Putamen (tissue), 1 donor: ENCODE data around the gene ALDH16A1.
A peak's percentile ranks its signal among the peaks of the same experiment; 100 is the strongest.
"Not testable (repeated sequence)": the region's sequence is repeated elsewhere in the genome, so short reads cannot be mapped to it uniquely, and the experiment has no call there.

Experiments
- DNase-seq: peaks from one replicate; pipeline ENCODE4 v3.0.0-alpha.2; 2016; ENCODE audit warnings: low spot score

The ALDH16A1 gene

DNA sequence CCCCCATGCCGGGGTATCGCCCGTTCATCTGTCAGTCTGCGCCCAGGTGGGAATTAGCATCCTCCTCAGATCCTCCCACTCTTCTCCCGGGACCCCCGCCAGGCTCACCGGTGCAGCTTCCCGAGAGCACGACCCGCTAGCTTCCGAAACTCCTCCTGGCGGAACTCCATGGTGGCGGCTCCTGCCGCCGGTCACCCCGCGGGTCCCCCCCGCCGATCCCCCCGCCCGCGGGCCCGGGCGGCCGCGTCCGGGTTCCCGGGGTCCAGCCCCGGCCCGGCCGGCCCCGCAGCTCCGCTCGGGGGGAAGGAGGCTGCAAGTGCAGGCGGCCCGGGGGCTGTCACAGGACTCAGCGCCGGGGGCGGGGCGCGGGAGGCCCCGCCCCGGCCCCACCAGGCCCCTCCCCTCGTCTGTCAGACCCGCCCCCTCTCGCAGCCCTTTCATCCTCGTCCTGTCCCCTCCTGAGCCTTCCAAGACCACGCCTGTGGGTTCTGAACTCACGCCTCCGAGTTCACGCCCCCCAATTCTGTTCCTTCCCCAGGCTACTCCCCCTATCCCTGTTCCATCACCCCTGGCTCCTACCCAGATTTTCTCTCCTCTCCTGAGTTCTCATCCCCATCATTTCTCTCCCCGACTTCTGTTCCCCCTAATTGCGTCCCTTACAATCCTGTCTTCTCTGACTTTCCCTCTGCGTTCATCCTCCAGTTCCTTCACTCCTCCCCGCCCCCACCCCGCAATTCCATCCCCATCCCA is 11.6 kb upstream of the ALDH16A1 start, which contains the start of gene SLC17A7:
Gene SLC17A7 (minus strand): TSS at position 318 of the 750 bp plus-strand sequence. CDS start 148 bp downstream, at position 170.
- no peak for DNase-seq

DNA sequence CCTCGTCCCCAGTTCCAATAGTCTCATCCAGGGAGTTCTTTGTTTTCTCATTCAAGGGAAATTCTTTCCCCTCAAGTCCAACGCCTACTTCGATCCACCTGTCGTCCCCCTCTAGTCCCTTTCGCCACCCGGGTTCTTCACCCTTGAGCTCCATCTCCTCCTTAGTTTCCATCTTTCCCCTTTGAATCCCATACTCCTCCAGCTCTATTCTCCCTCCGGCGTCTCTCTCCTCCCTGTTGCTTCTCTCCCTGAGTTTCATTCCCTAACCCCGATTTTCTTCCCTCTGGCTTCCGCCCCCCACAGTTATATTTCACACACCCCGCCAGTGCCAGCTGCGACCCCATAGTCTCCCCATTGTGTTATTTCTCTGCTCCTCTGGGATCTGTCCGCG is 11.1 kb upstream of the ALDH16A1 start:
- DNase-seq = no peak

DNA sequence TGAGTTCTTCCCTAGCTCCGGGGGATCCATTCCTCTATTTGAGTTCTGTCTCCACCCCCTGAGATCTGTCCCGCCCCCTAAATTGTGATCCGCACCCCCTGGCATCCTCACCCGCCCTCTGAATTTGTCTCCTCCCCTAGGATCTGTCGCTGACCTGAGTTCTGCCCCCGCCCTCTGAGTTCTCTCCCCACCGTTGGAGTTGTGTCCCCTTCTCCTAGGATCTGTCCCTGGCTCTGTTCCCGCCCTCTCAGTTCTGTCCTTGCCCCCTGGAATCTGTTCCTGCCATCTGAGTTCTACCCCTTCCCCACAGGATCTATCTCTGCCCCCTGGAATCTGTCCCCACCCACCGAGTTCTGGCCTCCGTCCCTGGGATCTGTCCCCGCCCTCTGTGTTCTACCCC is 10.7 kb upstream of the ALDH16A1 start:
- DNase-seq = no peak

DNA sequence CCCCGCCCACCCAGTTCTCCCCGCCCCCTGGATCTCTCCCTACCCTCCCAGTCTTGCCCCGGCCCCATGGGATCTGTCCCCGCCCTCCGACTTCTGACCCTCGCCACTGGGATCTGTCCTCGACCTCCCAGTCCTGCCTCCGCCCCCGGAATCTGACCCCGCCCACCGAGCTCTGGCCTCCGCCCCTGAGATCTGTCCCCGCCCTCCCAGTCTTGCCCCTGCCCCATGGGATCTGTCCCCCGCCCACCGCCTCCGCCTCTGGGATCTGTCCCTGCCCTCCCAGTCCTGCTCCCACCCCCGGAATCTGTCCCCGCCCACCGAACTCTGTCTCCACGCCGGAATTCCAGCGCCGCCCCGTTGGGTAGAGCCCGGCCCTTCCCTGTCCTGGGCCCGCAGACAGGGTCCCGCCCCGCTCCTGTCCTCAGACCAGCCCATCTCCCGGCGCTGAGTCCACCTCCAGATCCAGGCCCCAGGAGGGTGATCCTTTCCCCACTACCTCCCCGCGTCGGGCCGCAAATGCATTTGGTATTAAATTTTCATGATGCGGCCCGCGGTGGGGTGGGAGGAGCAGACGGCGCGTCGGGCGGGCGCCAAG is 10.2 kb upstream of the ALDH16A1 start:
- no peak for DNase-seq

DNA sequence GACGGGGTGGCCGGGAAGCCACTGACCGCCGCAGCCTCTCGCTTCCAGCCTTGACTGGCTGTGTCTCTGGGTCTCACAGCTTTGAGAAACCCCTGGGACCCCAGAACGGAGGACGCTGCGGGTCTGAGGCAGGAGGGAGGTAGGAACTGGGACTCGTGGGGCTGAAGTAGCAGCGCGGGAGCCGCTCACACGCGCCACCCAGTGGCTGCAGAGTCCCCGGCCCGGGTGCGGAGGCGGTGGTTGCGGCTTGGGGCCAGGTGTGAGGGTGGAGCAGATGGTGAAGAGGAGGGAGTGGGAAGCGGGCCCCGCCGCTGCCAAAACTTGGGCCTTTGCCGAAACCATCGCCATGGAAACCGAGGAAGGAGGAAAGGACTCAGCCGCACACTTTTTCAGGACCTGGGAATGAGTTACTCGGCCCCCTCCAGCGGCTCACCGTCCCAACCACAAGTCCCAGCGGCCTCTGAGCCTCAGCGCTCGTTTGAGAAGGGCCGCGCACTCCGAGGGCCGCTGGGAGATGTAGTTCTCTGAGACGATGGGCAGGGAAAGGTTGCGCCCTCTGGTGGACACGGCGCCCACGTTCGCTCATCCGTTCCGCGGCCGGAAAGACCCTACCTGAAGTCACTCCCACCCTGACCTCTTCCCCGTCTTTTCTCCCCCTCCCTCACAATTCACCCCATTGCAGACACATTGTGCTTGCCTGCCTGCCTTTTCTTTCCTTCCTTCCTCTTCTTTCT is 9.5 kb upstream of the ALDH16A1 start:
- peak; percentile 93 for DNase-seq

DNA sequence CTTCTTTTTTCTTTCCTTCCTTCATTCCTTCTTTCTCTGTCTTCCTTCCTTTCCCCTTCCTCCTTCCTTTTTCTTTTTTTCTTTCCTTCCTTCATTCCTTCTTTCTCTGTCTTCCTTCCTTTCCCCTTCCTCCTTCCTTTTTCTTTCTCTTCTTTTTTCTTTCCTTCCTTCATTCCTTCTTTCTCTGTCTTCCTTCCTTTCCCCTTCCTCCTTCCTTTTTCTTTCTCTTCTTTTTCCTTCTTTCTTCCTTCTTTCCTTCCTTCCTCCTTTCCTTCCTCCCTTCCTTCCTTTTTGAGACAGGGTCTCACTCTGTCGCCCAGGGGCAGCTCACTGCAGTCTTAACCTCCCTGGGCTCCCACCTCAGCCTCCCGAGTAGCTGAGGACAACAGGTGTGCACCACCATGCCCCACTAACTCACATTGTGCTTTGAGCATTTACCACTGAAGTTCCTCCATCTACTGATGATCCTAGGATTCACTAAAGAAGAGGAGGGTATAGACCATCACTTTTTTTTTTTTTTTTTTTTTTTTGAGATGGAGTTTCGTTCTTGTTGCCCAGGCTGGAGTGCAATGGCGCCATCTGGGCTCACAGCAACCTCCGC is 8.8 kb upstream of the ALDH16A1 start:
- DNase-seq = not testable (repeated sequence)

DNA sequence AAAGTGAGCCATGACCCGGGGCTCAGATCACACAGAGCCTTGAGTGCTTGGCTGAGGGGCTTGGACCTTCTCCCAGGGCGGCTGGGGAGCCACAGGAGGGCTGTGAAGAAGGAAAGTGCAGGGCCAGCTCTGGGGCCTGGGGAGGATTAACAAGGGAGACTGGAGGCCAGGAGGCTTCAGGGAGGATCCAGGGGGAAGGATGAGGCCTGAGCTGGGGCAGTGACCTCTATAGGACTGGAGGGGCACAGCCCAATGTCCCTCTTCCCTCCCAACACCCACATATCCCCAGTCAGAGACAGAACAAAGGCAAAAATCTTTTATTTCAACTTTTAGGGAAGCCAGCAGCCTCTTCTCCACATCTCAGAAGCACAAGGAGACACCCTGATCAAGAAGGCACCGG is 7.0 kb upstream of the ALDH16A1 start:
- DNase-seq = no peak

DNA sequence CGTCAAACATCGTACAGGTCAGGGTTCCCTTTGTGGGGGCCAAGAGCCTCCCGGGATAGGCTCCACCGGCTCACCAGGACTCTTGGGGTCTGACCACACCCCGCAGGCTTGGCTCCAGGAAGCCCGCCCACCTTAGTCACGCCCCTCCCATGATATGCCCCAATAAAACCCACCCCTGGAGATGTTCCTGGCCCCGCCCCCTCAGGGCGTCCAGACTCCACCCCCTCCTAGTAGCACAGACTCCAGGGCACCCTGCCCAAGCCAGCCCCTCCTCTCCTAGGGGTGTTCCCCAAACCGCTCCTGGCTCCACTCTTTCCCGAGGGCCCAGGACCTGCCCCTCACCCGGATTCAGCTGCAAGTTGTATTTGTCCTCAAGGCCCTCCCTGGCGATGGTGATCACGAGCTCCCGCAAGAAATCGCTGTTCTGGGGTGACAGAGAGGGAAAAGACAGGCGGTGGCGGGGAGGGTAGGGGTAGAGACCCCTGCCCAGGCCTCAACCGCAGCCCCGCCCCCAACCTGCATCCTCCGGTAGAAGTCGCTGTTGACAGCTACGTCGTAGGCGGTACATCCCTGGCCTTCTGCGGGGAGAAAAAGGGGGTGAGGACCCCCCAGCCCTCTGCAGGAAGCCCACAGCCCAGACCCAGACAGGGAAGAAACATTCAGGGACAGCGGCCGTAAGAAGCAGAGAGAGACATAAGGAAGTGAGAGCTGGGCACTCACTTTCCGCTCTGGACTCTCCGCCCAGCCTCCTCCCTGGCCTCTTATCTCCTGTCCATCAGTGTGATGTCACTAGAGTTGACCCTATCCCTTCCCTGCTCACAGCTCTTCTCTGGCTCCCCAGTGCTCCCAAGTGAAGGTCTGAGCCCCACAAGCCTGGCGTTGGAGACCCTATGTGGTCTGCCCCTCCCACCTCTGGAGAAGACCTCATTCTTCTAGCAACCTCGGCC is 5.3 kb upstream of the ALDH16A1 start:
- no peak for DNase-seq

DNA sequence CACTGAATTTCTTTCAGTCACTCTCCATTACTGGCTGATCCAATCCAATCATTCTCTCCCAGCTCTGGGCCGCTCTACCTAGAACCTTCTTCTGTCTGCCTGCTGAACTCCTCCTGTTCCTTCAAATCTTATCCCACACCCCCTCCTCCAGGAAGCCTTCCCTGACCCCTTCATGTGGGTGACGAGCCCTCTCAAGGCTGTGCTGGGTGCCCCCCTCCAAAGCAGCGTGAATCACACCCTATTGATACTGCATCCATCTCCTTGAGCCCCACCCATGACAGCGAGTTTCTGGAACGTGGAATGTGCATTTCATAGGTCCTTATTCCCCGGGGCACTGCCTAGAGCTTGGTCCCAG is 4.6 kb upstream of the ALDH16A1 start:
- DNase-seq = no peak

DNA sequence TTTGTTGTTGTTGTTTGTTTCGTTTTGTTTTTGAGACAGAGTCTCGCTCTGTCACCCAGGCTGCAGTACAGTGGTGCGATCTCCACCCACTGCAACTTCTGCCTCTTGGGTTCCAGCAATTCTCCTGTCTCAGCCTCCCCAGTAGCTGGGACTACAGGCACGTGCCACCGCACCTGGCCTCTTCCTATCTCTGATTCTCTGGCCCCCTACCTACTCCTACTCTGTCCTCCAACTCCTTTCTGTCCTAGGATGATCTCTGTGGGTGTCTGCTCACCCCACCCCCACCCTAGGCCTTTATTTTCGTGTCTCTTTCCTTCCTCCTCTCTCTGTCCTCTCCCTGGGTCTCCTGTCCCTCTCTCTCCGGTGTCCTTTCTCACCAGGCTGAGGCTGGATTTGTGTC is 2.6 kb upstream of the ALDH16A1 start:
- DNase-seq = no peak

DNA sequence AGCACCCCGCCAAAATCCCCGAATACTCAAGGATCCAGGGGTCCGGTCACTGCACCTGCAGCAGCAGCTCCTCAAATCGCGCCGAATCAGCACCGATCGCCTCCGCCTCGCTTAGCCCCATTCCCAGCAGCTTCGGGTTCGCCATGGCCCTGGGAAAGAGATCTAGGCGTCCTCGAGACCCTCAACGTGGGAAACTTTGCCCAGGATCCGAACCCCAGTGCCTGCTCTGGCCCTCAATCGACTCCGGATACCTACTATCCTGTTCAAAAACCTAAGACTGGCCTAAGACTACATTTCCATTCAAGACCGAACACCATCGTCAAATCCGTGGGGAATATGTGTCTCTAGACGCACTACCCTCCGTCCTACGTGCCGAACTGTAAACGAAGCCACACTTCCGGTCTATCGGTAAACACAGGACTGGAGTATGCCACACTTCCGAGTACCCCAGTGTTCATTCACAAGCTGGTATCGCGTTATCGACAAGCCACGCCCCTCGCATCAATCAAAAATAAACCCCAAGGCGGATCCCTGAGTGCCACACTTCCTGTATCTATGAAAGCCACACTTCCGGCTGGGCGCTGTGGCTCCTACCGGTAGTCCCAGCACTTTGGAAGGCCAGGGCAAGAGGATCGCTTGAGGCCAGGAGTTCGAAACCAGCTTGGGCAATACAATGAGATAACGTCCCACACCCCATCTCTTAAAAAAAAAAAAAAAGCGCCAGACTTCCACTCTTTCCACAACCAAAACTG is 1.4 kb upstream of the ALDH16A1 start, which contains the start of gene PIH1D1:
Gene PIH1D1 (minus strand): TSS at position 385 of the 752 bp plus-strand sequence. CDS start 240 bp downstream, at position 145.
- DNase-seq = peak; percentile 99

DNA sequence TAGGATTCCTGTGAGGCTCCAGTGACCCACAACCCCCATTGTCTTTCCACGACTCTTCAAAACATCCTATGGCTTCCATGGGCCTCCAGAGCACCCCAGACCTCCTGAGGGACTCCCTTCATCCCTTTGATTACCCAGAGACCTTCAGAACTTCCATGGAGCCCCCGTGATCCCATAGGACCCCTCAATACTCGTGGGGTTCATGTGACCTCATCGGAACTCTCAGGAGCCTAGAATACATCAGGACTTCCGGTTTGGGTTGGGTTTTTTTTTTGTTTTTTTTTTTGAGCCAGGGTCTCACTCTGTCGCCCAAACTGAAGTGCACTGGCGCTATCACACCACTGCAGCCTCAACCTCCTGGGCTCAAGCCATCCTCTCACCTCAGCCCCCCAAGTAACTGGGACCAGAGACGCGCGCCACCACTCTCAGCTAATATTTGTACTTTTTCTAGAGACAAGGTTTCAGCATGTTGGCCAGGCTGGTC is 774 bp downstream of the ALDH16A1 start:
- DNase-seq = no peak

DNA sequence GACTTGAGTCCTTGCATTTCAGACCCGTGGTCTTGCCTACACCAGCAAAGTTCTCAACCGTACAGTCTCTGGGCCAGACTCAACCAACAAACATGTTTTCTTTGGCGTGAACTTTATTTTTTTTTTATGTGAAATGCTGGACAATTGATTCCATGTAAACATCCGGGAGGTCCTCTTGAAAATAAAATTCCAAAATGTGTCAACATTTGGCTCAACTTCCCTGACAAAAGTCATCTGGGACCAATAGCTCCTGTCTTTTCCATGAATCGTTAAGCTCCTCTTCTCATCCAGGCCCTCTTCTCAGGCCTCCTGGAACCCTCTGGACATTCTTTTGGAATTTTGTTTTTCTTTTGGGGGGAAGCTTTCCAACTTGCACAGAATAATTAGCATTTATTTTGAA is 2.7 kb downstream of the ALDH16A1 start:
- DNase-seq = no peak

DNA sequence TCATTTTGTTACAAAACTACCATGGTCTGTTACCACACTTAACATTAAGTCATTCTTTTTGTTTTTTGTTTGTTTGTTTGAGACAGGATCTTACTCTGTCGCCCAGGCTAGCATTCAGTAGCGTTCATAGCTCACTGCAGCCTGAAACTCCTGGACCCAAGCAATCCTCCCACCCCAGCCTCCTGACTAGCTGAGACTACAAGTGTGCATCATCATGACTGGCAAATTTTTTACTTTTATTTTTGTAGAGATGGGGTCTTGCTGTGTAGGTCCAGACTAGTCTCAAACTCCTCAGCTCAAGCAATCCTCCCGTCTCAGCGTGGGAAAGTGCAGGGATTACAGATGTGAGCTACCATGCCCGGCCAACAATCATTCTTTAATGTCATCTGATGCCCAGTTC is 3.3 kb downstream of the ALDH16A1 start:
- no peak for DNase-seq

DNA sequence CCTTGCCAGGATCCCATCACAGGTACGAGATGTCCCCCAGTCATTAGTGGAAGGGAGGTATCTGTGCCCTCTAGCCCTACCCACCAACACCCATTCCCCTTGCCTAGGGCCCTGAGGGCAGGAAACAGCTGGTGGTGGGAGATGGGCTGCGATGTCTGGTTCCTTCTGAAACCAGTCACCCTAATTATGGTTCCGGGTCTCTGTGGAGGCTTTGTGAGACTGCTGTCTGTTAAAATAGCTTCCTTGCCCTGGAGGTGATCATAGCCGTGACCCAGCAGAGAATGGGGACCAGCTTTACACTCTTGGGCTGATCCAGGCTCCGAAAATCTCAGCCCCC is 5.5 kb downstream of the ALDH16A1 start:
- no peak for DNase-seq

DNA sequence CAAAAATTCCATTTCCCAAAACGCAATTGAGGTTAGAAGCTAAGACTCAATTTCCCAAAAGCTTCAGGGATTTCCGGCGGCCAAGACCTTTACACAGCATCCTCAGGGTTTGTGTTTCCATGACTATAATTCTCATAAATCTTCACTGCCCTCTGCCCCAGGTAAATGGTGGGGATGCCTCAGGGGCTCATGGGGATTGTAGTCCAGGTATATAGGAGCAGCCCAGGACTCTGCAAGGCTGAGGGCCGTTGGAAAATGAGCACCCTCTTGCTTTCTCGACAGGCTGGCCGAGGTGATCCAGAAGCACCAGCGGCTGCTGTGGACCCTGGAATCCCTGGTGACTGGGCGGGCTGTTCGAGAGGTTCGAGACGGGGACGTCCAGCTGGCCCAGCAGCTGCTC is 6.4 kb downstream of the ALDH16A1 start:
- DNase-seq = no peak

DNA sequence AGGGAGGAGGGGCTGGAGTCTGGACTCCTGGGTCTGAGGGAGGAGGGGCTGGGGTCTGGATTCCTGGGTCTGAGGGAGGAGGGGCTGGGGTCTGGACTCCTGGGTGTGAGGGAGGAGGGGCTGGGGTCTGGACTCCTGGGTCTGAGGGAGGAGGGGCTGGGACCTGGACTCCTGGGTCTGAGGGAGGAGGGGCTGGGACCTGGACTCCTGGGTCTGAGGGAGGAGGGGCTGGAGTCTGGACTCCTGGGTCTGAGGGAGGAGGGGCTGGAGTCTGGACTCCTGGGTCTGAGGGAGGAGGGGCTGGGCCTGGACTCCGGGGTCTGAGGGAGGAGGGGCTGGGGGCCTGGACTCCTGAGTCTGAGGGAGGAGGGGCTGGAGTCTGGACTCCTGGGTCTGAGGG is 8.1 kb downstream of the ALDH16A1 start:
- DNase-seq = not testable (repeated sequence)

DNA sequence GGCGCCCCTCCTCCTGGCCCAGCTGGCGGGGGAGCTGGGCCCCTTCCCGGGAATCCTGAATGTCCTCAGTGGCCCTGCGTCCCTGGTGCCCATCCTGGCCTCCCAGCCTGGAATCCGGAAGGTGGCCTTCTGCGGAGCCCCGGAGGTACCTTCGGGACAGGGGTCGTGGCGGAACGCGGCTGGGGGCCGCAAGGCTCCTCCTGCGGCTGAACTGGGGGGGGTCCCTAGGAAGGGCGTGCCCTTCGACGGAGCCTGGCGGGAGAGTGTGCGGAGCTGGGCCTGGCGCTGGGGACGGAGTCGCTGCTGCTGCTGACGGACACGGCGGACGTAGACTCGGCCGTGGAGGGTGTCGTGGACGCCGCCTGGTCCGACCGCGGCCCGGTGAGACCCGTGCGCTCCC is 8.6 kb downstream of the ALDH16A1 start:
- no peak for DNase-seq

DNA sequence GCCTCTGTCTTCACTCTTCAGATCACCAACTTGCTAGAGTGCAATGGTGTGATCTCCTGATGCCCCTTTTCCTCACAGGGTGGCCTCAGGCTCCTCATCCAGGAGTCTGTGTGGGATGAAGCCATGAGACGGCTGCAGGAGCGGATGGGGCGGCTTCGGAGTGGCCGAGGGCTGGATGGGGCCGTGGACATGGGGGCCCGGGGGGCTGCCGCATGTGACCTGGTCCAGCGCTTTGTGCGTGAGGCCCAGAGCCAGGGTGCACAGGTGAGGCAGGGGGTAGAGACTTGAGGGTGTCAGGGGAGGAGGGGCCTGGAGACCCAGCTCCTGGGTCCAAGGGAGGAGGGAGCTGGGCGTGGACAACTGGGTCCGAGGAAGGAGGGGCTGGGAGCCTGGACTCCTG is 9.5 kb downstream of the ALDH16A1 start:
- DNase-seq = no peak

DNA sequence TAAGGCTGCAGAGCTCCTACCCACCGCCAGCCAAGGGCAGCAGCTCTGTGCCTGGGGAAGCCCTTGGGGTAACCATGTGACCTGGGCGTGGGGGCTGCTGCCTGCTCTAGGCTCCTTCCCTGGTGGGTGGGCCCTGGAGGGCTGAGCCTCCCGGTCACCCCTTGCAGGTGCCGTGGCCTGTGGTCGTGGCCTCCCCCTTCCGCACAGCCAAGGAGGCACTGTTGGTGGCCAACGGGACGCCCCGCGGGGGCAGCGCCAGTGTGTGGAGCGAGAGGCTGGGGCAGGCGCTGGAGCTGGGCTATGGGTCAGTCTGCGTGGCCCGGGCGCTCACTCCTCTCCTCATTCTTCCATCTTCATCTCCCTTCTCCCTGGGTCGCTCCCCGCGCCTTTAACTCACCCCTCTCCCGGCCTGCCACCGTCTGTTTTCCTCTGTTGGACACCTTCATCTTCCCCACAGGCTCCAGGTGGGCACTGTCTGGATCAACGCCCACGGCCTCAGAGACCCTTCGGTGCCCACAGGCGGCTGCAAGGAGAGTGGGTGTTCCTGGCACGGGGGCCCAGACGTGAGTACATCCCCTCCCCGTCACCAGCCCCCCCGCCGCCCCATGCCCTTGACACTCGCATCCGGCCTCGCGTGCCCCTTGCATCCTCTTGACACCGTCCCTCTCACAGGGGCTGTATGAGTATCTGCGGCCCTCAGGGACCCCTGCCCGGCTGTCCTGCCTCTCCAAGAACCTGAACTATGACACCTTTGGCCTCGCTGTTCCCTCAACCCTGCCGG is 11.1 kb downstream of the ALDH16A1 start:
- no peak for DNase-seq
